H1 (cell line): ENCODE data around the gene STX18. TPM values are rescaled to one million over a fixed set of nuclear protein-coding genes. Genes with fewer than 3 reads are reported as not detected.

Source experiments
- CTCF ChIA-PET: fragments of 300-600 bp; sonication (Branson Sonifier 250); formaldehyde crosslinking; loops from one replicate; lab custom pipeline; 2021; ENCODE audit not compliant: partially characterized antibody; lab: Charles Lee
- POLR2A ChIA-PET: fragments of 300-600 bp; sonication (Branson Sonifier 250); formaldehyde crosslinking; loops from one replicate; lab custom pipeline; 2021; ENCODE audit warnings: inconsistent platforms; ENCODE audit not compliant: partially characterized antibody; lab: Charles Lee
- DNase-seq, 2 experiments: peaks; one replicate each; pipeline versions ENCODE4 v3.0.0 to v3.0.0-alpha.2; 2010 to 2022; ENCODE audit warnings: low spot score in 2 of 2, low read depth in 1 of 2, mixed read lengths in 1 of 2
- FAIRE-seq: peaks from 2 replicates; lab custom pipeline; 2011; peaks lifted over from hg19 to GRCh38; lab: Jason Lieb, UNC
- H2AFZ ChIP-seq: 2 replicates; pipeline ENCODE4 v1.8.1; 2012; ENCODE audit warnings: low read length, inconsistent platforms
- H2AK5ac ChIP-seq: 2 replicates; pipeline ENCODE4 v1.6.1; 2013; ENCODE audit warnings: low read depth, low read length
- H2BK120ac ChIP-seq: replicated peaks from 2 replicates; pipeline ENCODE3; 2013; ENCODE audit warnings: low read depth, low read length, inconsistent platforms
- H2BK12ac ChIP-seq: 2 replicates; pipeline ENCODE4 v1.6.1; 2013; ENCODE audit warnings: low read depth, low read length
- H2BK15ac ChIP-seq: 2 replicates; pipeline ENCODE4 v1.6.1; 2013; ENCODE audit warnings: low read length
- H2BK20ac ChIP-seq: 2 replicates; pipeline ENCODE4 v1.6.1; 2013; ENCODE audit warnings: low read length
- H2BK5ac ChIP-seq: 2 replicates; pipeline ENCODE4 v1.6.1; 2013; ENCODE audit warnings: low read depth, low read length
- H3K14ac ChIP-seq: 2 replicates; pipeline ENCODE4 v1.6.1; 2013; ENCODE audit warnings: inconsistent platforms; ENCODE audit not compliant: insufficient read length
- H3K18ac ChIP-seq: 2 replicates; pipeline ENCODE4 v1.6.1; 2013; ENCODE audit warnings: low read length; ENCODE audit errors: extremely low read depth
- H3K23ac ChIP-seq: 2 replicates; pipeline ENCODE4 v1.6.1; 2013; ENCODE audit warnings: inconsistent platforms; ENCODE audit not compliant: insufficient read length
- H3K23me2 ChIP-seq: 2 replicates; pipeline ENCODE4 v1.6.1; 2013; ENCODE audit warnings: low read depth, low read length
- H3K27ac ChIP-seq: 2 replicates; pipeline ENCODE4 v1.6.1; 2011; ENCODE audit warnings: low read depth, low read length, inconsistent platforms
- H3K27me3 ChIP-seq, 4 experiments: replicated peaks in 1 of 4; 1 replicate in 1 of 4; 2 replicates in 3 of 4; pipeline versions ENCODE4 v1.6.1 to v1.8.1; 2011 to 2013; ENCODE audit warnings: low read length in 3 of 4, mild to moderate bottlenecking in 3 of 4, inconsistent platforms in 2 of 4, mixed read lengths in 2 of 4, moderate library complexity in 1 of 4; ENCODE audit not compliant: control insufficient read depth in 3 of 4, insufficient read depth in 3 of 4; ENCODE audit errors: extremely low read depth in 1 of 4
- H3K36me3 ChIP-seq, 4 experiments: 2 replicates each; pipeline versions ENCODE4 v1.6.1 to v1.8.1; 2011 to 2013; ENCODE audit warnings: mild to moderate bottlenecking in 4 of 4, low read length in 3 of 4, moderate library complexity in 2 of 4, control low read depth in 1 of 4, inconsistent platforms in 1 of 4; ENCODE audit not compliant: insufficient read depth in 4 of 4, control insufficient read depth in 2 of 4
- H3K4ac ChIP-seq: replicated peaks from 2 replicates; pipeline ENCODE3; 2013; ENCODE audit warnings: low read length, low read depth, mixed read lengths, inconsistent platforms; ENCODE audit not compliant: insufficient read length
- H3K4me1 ChIP-seq, 4 experiments: replicated peaks in 1 of 4; 1 replicate in 1 of 4; 2 replicates in 3 of 4; pipeline versions ENCODE4 v1.6.1 to v1.8.1; 2011 to 2013; ENCODE audit warnings: low read length in 3 of 4, inconsistent platforms in 2 of 4, mixed read lengths in 1 of 4; ENCODE audit not compliant: insufficient read depth in 4 of 4, control insufficient read depth in 3 of 4
- H3K4me2 ChIP-seq, 2 experiments: 2 replicates each; pipeline versions ENCODE4 v1.6.1 to v1.8.1; 2011 to 2013; ENCODE audit warnings: low read depth in 2 of 2, low read length in 2 of 2, control low read depth in 1 of 2, inconsistent platforms in 1 of 2, mild to moderate bottlenecking in 1 of 2; ENCODE audit not compliant: insufficient read depth in 1 of 2
- H3K4me3 ChIP-seq, 4 experiments: fragments of 200-600, 300-600 bp in 1 of 4; sonication (generic), shearing (Covaris generic), sonication (Bioruptor Twin) in 1 of 4; 2 replicates each; pipeline versions ENCODE4 v1.5.1 to v1.8.1; 2011 to 2016; ENCODE audit warnings: low read length in 4 of 4, low read depth in 3 of 4, control low read depth in 2 of 4, inconsistent platforms in 2 of 4, mild to moderate bottlenecking in 2 of 4, mixed read lengths in 1 of 4, moderate library complexity in 1 of 4; ENCODE audit not compliant: insufficient read depth in 2 of 4; ENCODE audit errors: extremely low read depth in 1 of 4
- H3K56ac ChIP-seq: replicated peaks from 2 replicates; pipeline ENCODE3; 2013; ENCODE audit warnings: low read depth, mild to moderate bottlenecking, mixed read lengths, low read length, inconsistent platforms; ENCODE audit not compliant: insufficient read length
- H3K79me1 ChIP-seq: 2 replicates; pipeline ENCODE4 v1.6.1; 2013; ENCODE audit warnings: low read depth, low read length, control low read depth
- H3K79me2 ChIP-seq, 2 experiments: 2 replicates each; pipeline versions ENCODE4 v1.6.1 to v1.8.1; 2012 to 2013; ENCODE audit warnings: low read length in 2 of 2, mild to moderate bottlenecking in 2 of 2, inconsistent platforms in 1 of 2; ENCODE audit not compliant: insufficient read depth in 2 of 2, control insufficient read depth in 1 of 2
- H3K9ac ChIP-seq, 4 experiments: replicated peaks in 1 of 4; 1 replicate in 1 of 4; 2 replicates in 3 of 4; pipeline versions ENCODE4 v1.6.1 to v1.8.1; 2011 to 2013; ENCODE audit warnings: low read depth in 3 of 4, low read length in 3 of 4, control low read depth in 2 of 4, mild to moderate bottlenecking in 2 of 4, moderate library complexity in 2 of 4, inconsistent platforms in 1 of 4; ENCODE audit errors: extremely low read depth in 1 of 4
- H3K9me3 ChIP-seq, 2 experiments: 2 replicates each; pipeline versions ENCODE4 v1.6.1 to v1.8.1; 2012 to 2013; ENCODE audit warnings: mild to moderate bottlenecking in 2 of 2, moderate library complexity in 2 of 2, control low read depth in 1 of 2, inconsistent platforms in 1 of 2, low read depth in 1 of 2, low read length in 1 of 2, mixed read lengths in 1 of 2; ENCODE audit not compliant: insufficient read depth in 2 of 2
- H4K20me1 ChIP-seq, 2 experiments: replicated peaks in 1 of 2; 2 replicates each; pipeline versions ENCODE3 to v1.8.1; 2011 to 2013; ENCODE audit warnings: inconsistent platforms in 2 of 2, low read length in 2 of 2, mild to moderate bottlenecking in 1 of 2; ENCODE audit not compliant: insufficient read depth in 2 of 2, control insufficient read depth in 1 of 2
- H4K5ac ChIP-seq: 2 replicates; pipeline ENCODE4 v1.6.1; 2013; ENCODE audit warnings: low read length, low read depth, mixed read lengths, inconsistent platforms; ENCODE audit not compliant: insufficient read length
- H4K8ac ChIP-seq: 2 replicates; pipeline ENCODE4 v1.8.0; 2013; ENCODE audit warnings: mild to moderate bottlenecking, moderate library complexity, low read length, inconsistent platforms; ENCODE audit not compliant: insufficient read depth; ENCODE audit errors: extremely low read depth
- H4K91ac ChIP-seq: replicated peaks from 2 replicates; pipeline ENCODE3; 2013; ENCODE audit warnings: low read length, mixed read lengths, inconsistent platforms; ENCODE audit not compliant: insufficient read length
- ATF3 ChIP-seq: IDR thresholded peaks from 2 replicates; pipeline ENCODE4 v1.6.1; 2011; ENCODE audit warnings: low read depth, mild to moderate bottlenecking, low read length; ENCODE audit not compliant: insufficient read depth
- BACH1 ChIP-seq: IDR thresholded peaks from 2 replicates; pipeline ENCODE4 v1.6.1; 2012; ENCODE audit warnings: low read length, improper control_type of control experiment
- BRCA1 ChIP-seq: IDR thresholded peaks from 2 replicates; pipeline ENCODE4 v1.6.1; 2012; ENCODE audit warnings: low read depth, low read length, improper control_type of control experiment
- CBX5 ChIP-seq: fragments of 300-800, 300-1000 bp; sonication (generic); IDR thresholded peaks from 2 replicates; pipeline ENCODE4 v1.7.1; 2016; ENCODE audit warnings: antibody characterized with exemption, low read length, low read depth
- CBX8 ChIP-seq: fragments of 300-800, 300-1000 bp; sonication (generic); IDR thresholded peaks from 2 replicates; pipeline ENCODE4 v1.7.1; 2016; ENCODE audit warnings: low read depth, low read length, borderline replicate concordance
- CHD1 ChIP-seq: IDR thresholded peaks from 2 replicates; pipeline ENCODE4 v1.6.1; 2012; ENCODE audit warnings: low read depth, low read length, improper control_type of control experiment
- PHF8 ChIP-seq: fragments of 200-600 bp; sonication (generic); conservative IDR thresholded peaks from 2 replicates; pipeline ENCODE4 v1.7.1; 2012; ENCODE audit warnings: low read depth, mild to moderate bottlenecking, inconsistent platforms, low read length, moderate library complexity
- RFX5 ChIP-seq: IDR thresholded peaks from 2 replicates; pipeline ENCODE4 v1.6.1; 2011; ENCODE audit warnings: low read depth, low read length, improper control_type of control experiment, borderline replicate concordance
- RNF2 ChIP-seq: fragments of 200-900, 300-1000 bp; sonication (generic); IDR thresholded peaks from 2 replicates; pipeline ENCODE4 v1.7.1; 2016; ENCODE audit warnings: borderline replicate concordance, low read depth, mild to moderate bottlenecking, antibody characterized with exemption, low read length; ENCODE audit not compliant: poor library complexity, severe bottlenecking; ENCODE audit errors: missing control alignments
- SIN3A ChIP-seq, 2 experiments: IDR thresholded peaks in 1 of 2; conservative IDR thresholded peaks in 1 of 2; 2 replicates each; pipeline ENCODE4 v1.6.1; 2011 to 2012; ENCODE audit warnings: low read length in 2 of 2, improper control_type of control experiment in 1 of 2, low read depth in 1 of 2, mild to moderate bottlenecking in 1 of 2
- TBP ChIP-seq: IDR thresholded peaks from 2 replicates; pipeline ENCODE4 v1.6.1; 2011; ENCODE audit warnings: low read depth, low read length, improper control_type of control experiment
- WGBS, 2 experiments: shearing (Covaris generic) in 1 of 2; methylation state at CpG; one replicate each; pipeline versions ENCODE4 v1.1.6 to v1.1.7; 2013 to 2015; ENCODE audit warnings: low lambda C conversion rate in 2 of 2, mixed read lengths in 2 of 2, inconsistent platforms in 1 of 2, low coverage in 1 of 2, missing lambda C conversion rate in 1 of 2; ENCODE audit not compliant: insufficient replicate concordance in 2 of 2, insufficient coverage in 1 of 2, insufficient read length in 1 of 2; ENCODE audit errors: extremely low coverage in 1 of 2, missing lambda C conversion rate in 1 of 2; 5-methylcytosine and 5-hydroxymethylcytosine counted together
- polyA plus RNA-seq, 7 experiments: library from polyadenylated mRNA; depleted of rRNA in 3 of 7; stranded (reverse) in 5 of 7; unstranded in 2 of 7; fragments of >200 nt in 5 of 7; fragments of 200-250 nt in 2 of 7; gene quantifications; 1 replicate in 5 of 7; 2 replicates in 1 of 7; 4 replicates in 1 of 7; pipeline versions ENCODE4 v1.2.1 to v1.2.3, GENCODE V29; 2011 to 2013; ENCODE audit warnings: missing spikeins in 2 of 7, mixed read lengths in 2 of 7
- total RNA-seq: library from RNA; stranded (reverse); fragmentation: NEBNext Ultra II Directional; extraction: Animal tissue kit (Norgen Biotek cat#: 25700); gene quantifications from 2 replicates; pipeline ENCODE4 v1.2.1, GENCODE V29; 2021

STX18 gene
- total and polyA plus RNA-seq, 2 of the 8 experiments (the other 6 are each of a cell fraction or from before 2014, with no cell fraction given) = 14.6 to 18.3 TPM

- Histone ChIP-seq H2BK15ac (no peak overlapping the region), H3K79me2 (no peaks in the 10 kb centered on the region; a peak in 1 of 4 replicates), H3K23me2 (peaks cover 4% of the 10 kb centered on the region; the same call in 1 of the 2 replicates), H3K14ac (no peak overlapping the region), H2BK120ac (no peak overlapping the region), H4K8ac (no peak overlapping the region), H3K4me2 (peak overlapping the region; percentile 66 to 77), H3K4me1 (peaks cover 4 to 11% (median 7%) of the 10 kb centered on the region in 4 experiments; a peak in 4 of 7 replicates), H3K56ac (no peak overlapping the region), H2AFZ (no peak overlapping the region), H3K36me3 (peaks cover 0 to 4% (median 0%) of the 10 kb centered on the region in 4 experiments; a peak in 2 of 8 replicates), H2BK5ac (no peak overlapping the region), H3K27me3 (peaks cover 0 to 27% (median 16%) of the 10 kb centered on the region in 4 experiments; a peak in 6 of 7 replicates), H3K9me3 (0 out of 4 replicates have a peak, but pooled peaks cover 0 to 4% of the 10 kb centered on the region in 2 experiments), H3K79me1 (no peaks in the 10 kb centered on the region), H2BK12ac (no peak overlapping the region), H3K18ac (no peak overlapping the region), H3K4me3 (peak overlapping the region; percentile 28 to 63 (median 50); a peak in 6 of 8 replicates), H3K4ac (no peak overlapping the region), H4K5ac (no peak overlapping the region), H3K27ac (no peak overlapping the region), H3K23ac (no peak overlapping the region), H4K20me1 (peaks cover 10 to 22% of the 10 kb centered on the region in 2 experiments), H2AK5ac (no peak overlapping the region), H3K9ac (no peak overlapping the region; a peak in 1 of 7 replicates), H4K91ac (no peak overlapping the region), H2BK20ac (no peak overlapping the region)
- POLR2A ChIA-PET = interaction anchor here (0.6 to 1.8 kb wide), 9 partner anchors 9 to 202 kb away, joined by 3 to 5 read pairs (median 3); no protein-coding TSS in a partner anchor
- TF ChIP-seq TBP (no peak), CBX5 (no peak), ATF3 (no peak), RFX5 (no peak), BACH1 (no peak), CBX8 (no peak), SIN3A (conservative IDR thresholded peaks at IDR 0.05 in 1 of 2, IDR thresholded peaks at IDR 0.05 in 1 of 2; ENCODE audit: low read depth in 1 of 2, low read length in 2 of 2) (no peak), PHF8 (no peak), BRCA1 (no peak), CHD1 (no peak), RNF2 (no peak)
- CTCF ChIA-PET = interaction anchor here (0.6 to 3.3 kb wide), 21 partner anchors 10 to 922 kb away, joined by 3 to 17 read pairs (median 4); no protein-coding TSS in a partner anchor
- DNase-seq (peak in 1 of 2 experiments; percentile 51), FAIRE-seq (no peak)
- WGBS, 2 experiments = 31% methylated on average over 8 of the region's 8 CpGs; no CpG with 5 or more reads in 1 of the 2 experiments
These were observed 32.9 kb upstream of the STX18 start for GRCh38 chr4:4574792-4575191.
